ENCODE measurements around the gene HYAL3. TPM values are rescaled to one million over a fixed set of nuclear protein-coding genes. Genes with fewer than 3 reads are reported as not detected.
A peak's percentile ranks its signal among the peaks of the same experiment; 100 is the strongest.

The HYAL3 gene
- total and polyA plus RNA-seq, 2 of the 13 experiments (the other 11 are each of a cell fraction or from before 2014, with no cell fraction given), result 5.5 to 10.4 TPM

- TF ChIP-seq, protein P1, sequence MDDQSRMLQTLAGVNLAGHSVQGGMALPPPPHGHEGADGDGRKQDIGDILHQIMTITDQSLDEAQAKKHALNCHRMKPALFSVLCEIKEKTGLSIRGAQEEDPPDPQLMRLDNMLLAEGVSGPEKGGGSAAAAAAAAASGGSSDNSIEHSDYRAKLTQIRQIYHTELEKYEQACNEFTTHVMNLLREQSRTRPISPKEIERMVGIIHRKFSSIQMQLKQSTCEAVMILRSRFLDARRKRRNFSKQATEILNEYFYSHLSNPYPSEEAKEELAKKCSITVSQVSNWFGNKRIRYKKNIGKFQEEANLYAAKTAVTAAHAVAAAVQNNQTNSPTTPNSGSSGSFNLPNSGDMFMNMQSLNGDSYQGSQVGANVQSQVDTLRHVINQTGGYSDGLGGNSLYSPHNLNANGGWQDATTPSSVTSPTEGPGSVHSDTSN (CRISPR knock-in tag; IDR thresholded peaks at IDR 0.05; ENCODE audit: borderline replicate concordance), result no peak
- TF ChIP-seq HNRNPL (IDR thresholded peaks at IDR 0.05; ENCODE audit: low read depth, low read length) (0 out of 2 replicates have a peak, but pooled peaks have one; percentile 37), ZBTB7B (CRISPR knock-in tag; IDR thresholded peaks at IDR 0.05) (no peak), SNAPC2 (CRISPR knock-in tag; IDR thresholded peaks at IDR 0.05) (no peak), GABPA (IDR thresholded peaks at IDR 0.05; ENCODE audit: low read depth, low read length) (no peak), GABPA (CRISPR knock-in tag; IDR thresholded peaks at IDR 0.05; ENCODE audit: low read depth) (no peak), DPF2 (CRISPR knock-in tag; IDR thresholded peaks at IDR 0.05; ENCODE audit: borderline replicate concordance, low read depth) (no peak), SAFB2 (CRISPR knock-in tag; IDR thresholded peaks at IDR 0.05; ENCODE audit: borderline replicate concordance, low read depth) (no peak), NCOA2 (CRISPR knock-in tag; IDR thresholded peaks at IDR 0.05) (no peak), ZNF567 (CRISPR knock-in tag; IDR thresholded peaks at IDR 0.05; ENCODE audit: borderline replicate concordance) (no peak), KLF16 (CRISPR knock-in tag; IDR thresholded peaks at IDR 0.05) (no peak), SP5 (CRISPR knock-in tag; IDR thresholded peaks at IDR 0.05; ENCODE audit: borderline replicate concordance, low read depth) (no peak), HOXA5 (CRISPR knock-in tag; IDR thresholded peaks at IDR 0.05) (no peak), ZZZ3 (CRISPR knock-in tag; IDR thresholded peaks at IDR 0.05; ENCODE audit: borderline replicate concordance) (no peak; the same call in 1 of the 2 replicates), ZFP90 (CRISPR knock-in tag; IDR thresholded peaks at IDR 0.05; ENCODE audit: borderline replicate concordance) (0 out of 2 replicates have a peak, but pooled peaks have one; percentile 15), ZNF569 (CRISPR knock-in tag; IDR thresholded peaks at IDR 0.05; ENCODE audit: borderline replicate concordance) (no peak), NCOA5 (CRISPR knock-in tag; IDR thresholded peaks at IDR 0.05) (no peak), ZSCAN25 (CRISPR knock-in tag; IDR thresholded peaks at IDR 0.05) (no peak), MAFK (conservative IDR thresholded peaks at IDR 0.05 in 1 of 2, IDR thresholded peaks at IDR 0.05 in 1 of 2; ENCODE audit: low read length in 2 of 2) (no peak), TMF1 (CRISPR knock-in tag; IDR thresholded peaks at IDR 0.05; ENCODE audit: low read depth) (no peak), ZNF550 (CRISPR knock-in tag; IDR thresholded peaks at IDR 0.05; ENCODE audit: borderline replicate concordance) (no peak), ZNF879 (CRISPR knock-in tag; IDR thresholded peaks at IDR 0.05) (no peak)
- TF ChIP-seq, protein P2, sequence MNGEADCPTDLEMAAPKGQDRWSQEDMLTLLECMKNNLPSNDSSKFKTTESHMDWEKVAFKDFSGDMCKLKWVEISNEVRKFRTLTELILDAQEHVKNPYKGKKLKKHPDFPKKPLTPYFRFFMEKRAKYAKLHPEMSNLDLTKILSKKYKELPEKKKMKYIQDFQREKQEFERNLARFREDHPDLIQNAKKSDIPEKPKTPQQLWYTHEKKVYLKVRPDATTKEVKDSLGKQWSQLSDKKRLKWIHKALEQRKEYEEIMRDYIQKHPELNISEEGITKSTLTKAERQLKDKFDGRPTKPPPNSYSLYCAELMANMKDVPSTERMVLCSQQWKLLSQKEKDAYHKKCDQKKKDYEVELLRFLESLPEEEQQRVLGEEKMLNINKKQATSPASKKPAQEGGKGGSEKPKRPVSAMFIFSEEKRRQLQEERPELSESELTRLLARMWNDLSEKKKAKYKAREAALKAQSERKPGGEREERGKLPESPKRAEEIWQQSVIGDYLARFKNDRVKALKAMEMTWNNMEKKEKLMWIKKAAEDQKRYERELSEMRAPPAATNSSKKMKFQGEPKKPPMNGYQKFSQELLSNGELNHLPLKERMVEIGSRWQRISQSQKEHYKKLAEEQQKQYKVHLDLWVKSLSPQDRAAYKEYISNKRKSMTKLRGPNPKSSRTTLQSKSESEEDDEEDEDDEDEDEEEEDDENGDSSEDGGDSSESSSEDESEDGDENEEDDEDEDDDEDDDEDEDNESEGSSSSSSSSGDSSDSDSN (CRISPR knock-in tag; IDR thresholded peaks at IDR 0.05), result no peak
- TF ChIP-seq, protein P3, sequence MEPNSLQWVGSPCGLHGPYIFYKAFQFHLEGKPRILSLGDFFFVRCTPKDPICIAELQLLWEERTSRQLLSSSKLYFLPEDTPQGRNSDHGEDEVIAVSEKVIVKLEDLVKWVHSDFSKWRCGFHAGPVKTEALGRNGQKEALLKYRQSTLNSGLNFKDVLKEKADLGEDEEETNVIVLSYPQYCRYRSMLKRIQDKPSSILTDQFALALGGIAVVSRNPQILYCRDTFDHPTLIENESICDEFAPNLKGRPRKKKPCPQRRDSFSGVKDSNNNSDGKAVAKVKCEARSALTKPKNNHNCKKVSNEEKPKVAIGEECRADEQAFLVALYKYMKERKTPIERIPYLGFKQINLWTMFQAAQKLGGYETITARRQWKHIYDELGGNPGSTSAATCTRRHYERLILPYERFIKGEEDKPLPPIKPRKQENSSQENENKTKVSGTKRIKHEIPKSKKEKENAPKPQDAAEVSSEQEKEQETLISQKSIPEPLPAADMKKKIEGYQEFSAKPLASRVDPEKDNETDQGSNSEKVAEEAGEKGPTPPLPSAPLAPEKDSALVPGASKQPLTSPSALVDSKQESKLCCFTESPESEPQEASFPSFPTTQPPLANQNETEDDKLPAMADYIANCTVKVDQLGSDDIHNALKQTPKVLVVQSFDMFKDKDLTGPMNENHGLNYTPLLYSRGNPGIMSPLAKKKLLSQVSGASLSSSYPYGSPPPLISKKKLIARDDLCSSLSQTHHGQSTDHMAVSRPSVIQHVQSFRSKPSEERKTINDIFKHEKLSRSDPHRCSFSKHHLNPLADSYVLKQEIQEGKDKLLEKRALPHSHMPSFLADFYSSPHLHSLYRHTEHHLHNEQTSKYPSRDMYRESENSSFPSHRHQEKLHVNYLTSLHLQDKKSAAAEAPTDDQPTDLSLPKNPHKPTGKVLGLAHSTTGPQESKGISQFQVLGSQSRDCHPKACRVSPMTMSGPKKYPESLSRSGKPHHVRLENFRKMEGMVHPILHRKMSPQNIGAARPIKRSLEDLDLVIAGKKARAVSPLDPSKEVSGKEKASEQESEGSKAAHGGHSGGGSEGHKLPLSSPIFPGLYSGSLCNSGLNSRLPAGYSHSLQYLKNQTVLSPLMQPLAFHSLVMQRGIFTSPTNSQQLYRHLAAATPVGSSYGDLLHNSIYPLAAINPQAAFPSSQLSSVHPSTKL (CRISPR knock-in tag; IDR thresholded peaks at IDR 0.05), result no peak
These were observed 900 bp upstream of the HYAL3 start (continued) for GRCh38 chr3:50299929-50300680.
